Measurements from ENCODE around the gene TENT4B.
"Not testable (repeated sequence)": the region's sequence is repeated elsewhere in the genome, so short reads cannot be mapped to it uniquely, and the experiment has no call there.

The TENT4B gene

GRCh38 chr16:50152807-50153595, at the start of gene TENT4B:
TSS of gene TENT4B (plus strand) at chr16:50153306. CDS start at chr16:50153622, 316 bp downstream.
- Histone ChIP-seq H3K4me1 (ENCODE audit: insufficient read depth, low read length) (peaks cover 25% of the 10 kb centered on the region), H3K4me3 (ENCODE audit: low read length) (peak within 1 kb of the TSS; percentile 95), H2AFZ (ENCODE audit: low read depth, low read length) (peak within 1 kb of the TSS; percentile 92)

GRCh38 chr16:50103764-50104163, 49.3 kb upstream of the TENT4B start:
- H3K36me3 ChIP-seq (ENCODE audit: insufficient read depth, low read length) = peaks cover 17% of the 10 kb centered on the region
- no peaks in the 10 kb centered on the region for H3K9me3 ChIP-seq (ENCODE audit: low read length)
- no peak overlapping the region for H3K4me3 ChIP-seq (ENCODE audit: low read length)
- no peaks in the 10 kb centered on the region for H3K27me3 ChIP-seq (ENCODE audit: insufficient read depth, low read length)
- H2AFZ ChIP-seq (ENCODE audit: low read depth, low read length) = no peak overlapping the region
- no peaks in the 10 kb centered on the region for H3K4me1 ChIP-seq (ENCODE audit: insufficient read depth, low read length)

More at GRCh38 chr16:50152807-50153595, at the start of gene TENT4B:
- H3K36me3 ChIP-seq (ENCODE audit: insufficient read depth, low read length) = no peaks in the 10 kb centered on the region
- no peaks in the 10 kb centered on the region for H3K27me3 ChIP-seq (ENCODE audit: insufficient read depth, low read length)
- H3K9me3 ChIP-seq (ENCODE audit: low read length) = no peaks in the 10 kb centered on the region

- Histone ChIP-seq H3K4me1 (ENCODE audit: insufficient read depth, low read length) (peaks cover 4% of the 10 kb centered on the region), H3K4me3 (ENCODE audit: low read length) (no peak overlapping the region), H2AFZ (ENCODE audit: low read depth, low read length) (no peak overlapping the region), H3K9me3 (ENCODE audit: low read length) (no peaks in the 10 kb centered on the region), H3K27me3 (ENCODE audit: insufficient read depth, low read length) (no peaks in the 10 kb centered on the region), H3K36me3 (ENCODE audit: insufficient read depth, low read length) (no peaks in the 10 kb centered on the region)
Measured at GRCh38 chr16:50114357-50115129, 38.6 kb upstream of the TENT4B start.

GRCh38 chr16:50120711-50121110, 32.4 kb upstream of the TENT4B start:
- H3K4me1 ChIP-seq (ENCODE audit: insufficient read depth, low read length) = peaks cover 3% of the 10 kb centered on the region
- no peaks in the 10 kb centered on the region for H3K27me3 ChIP-seq (ENCODE audit: insufficient read depth, low read length)
- H3K4me3 ChIP-seq (ENCODE audit: low read length) = no peak overlapping the region
- H2AFZ ChIP-seq (ENCODE audit: low read depth, low read length) = no peak overlapping the region
- no peaks in the 10 kb centered on the region for H3K9me3 ChIP-seq (ENCODE audit: low read length)
- H3K36me3 ChIP-seq (ENCODE audit: insufficient read depth, low read length) = no peaks in the 10 kb centered on the region

GRCh38 chr16:50121278-50121677, 31.8 kb upstream of the TENT4B start:
- no peak overlapping the region for H3K4me3 ChIP-seq (ENCODE audit: low read length)
- no peaks in the 10 kb centered on the region for H3K36me3 ChIP-seq (ENCODE audit: insufficient read depth, low read length)
- peak overlapping the region; percentile 10 for H2AFZ ChIP-seq (ENCODE audit: low read depth, low read length)
- H3K9me3 ChIP-seq (ENCODE audit: low read length) = no peaks in the 10 kb centered on the region
- H3K4me1 ChIP-seq (ENCODE audit: insufficient read depth, low read length) = peaks cover 3% of the 10 kb centered on the region
- H3K27me3 ChIP-seq (ENCODE audit: insufficient read depth, low read length) = no peaks in the 10 kb centered on the region

- no peaks in the 10 kb centered on the region for H3K27me3 ChIP-seq (ENCODE audit: insufficient read depth, low read length)
- peaks cover 3% of the 10 kb centered on the region for H3K4me1 ChIP-seq (ENCODE audit: insufficient read depth, low read length)
- no peaks in the 10 kb centered on the region for H3K36me3 ChIP-seq (ENCODE audit: insufficient read depth, low read length)
- H2AFZ ChIP-seq (ENCODE audit: low read depth, low read length) = peak overlapping the region; percentile 10
- no peak overlapping the region for H3K4me3 ChIP-seq (ENCODE audit: low read length)
- H3K9me3 ChIP-seq (ENCODE audit: low read length) = no peaks in the 10 kb centered on the region
Measured at GRCh38 chr16:50121721-50122445, 31.2 kb upstream of the TENT4B start.

- peaks cover 3% of the 10 kb centered on the region for H3K4me1 ChIP-seq (ENCODE audit: insufficient read depth, low read length)
- H3K4me3 ChIP-seq (ENCODE audit: low read length) = no peak overlapping the region
- no peaks in the 10 kb centered on the region for H3K27me3 ChIP-seq (ENCODE audit: insufficient read depth, low read length)
- H2AFZ ChIP-seq (ENCODE audit: low read depth, low read length) = no peak overlapping the region
- no peaks in the 10 kb centered on the region for H3K36me3 ChIP-seq (ENCODE audit: insufficient read depth, low read length)
- no peaks in the 10 kb centered on the region for H3K9me3 ChIP-seq (ENCODE audit: low read length)
Measured at GRCh38 chr16:50123417-50123816, 29.7 kb upstream of the TENT4B start.

GRCh38 chr16:50124769-50125168, 28.3 kb upstream of the TENT4B start:
- Histone ChIP-seq H3K9me3 (ENCODE audit: low read length) (no peaks in the 10 kb centered on the region), H3K36me3 (ENCODE audit: insufficient read depth, low read length) (no peaks in the 10 kb centered on the region), H2AFZ (ENCODE audit: low read depth, low read length) (no peak overlapping the region), H3K4me3 (ENCODE audit: low read length) (no peak overlapping the region), H3K4me1 (ENCODE audit: insufficient read depth, low read length) (peaks cover 3% of the 10 kb centered on the region), H3K27me3 (ENCODE audit: insufficient read depth, low read length) (no peaks in the 10 kb centered on the region)

GRCh38 chr16:50126183-50126582, 26.9 kb upstream of the TENT4B start:
- Histone ChIP-seq H3K9me3 (ENCODE audit: low read length) (no peaks in the 10 kb centered on the region), H2AFZ (ENCODE audit: low read depth, low read length) (no peak overlapping the region)

GRCh38 chr16:50132571-50132970, 20.5 kb upstream of the TENT4B start:
- H3K4me1 ChIP-seq (ENCODE audit: insufficient read depth, low read length); H3K36me3 ChIP-seq (ENCODE audit: insufficient read depth, low read length); H3K9me3 ChIP-seq (ENCODE audit: low read length); H2AFZ ChIP-seq (ENCODE audit: low read depth, low read length); H3K27me3 ChIP-seq (ENCODE audit: insufficient read depth, low read length); H3K4me3 ChIP-seq (ENCODE audit: low read length): not testable (repeated sequence)

More at GRCh38 chr16:50126183-50126582, 26.9 kb upstream of the TENT4B start:
- Histone ChIP-seq H3K4me3 (ENCODE audit: low read length) (no peak overlapping the region), H3K36me3 (ENCODE audit: insufficient read depth, low read length) (no peaks in the 10 kb centered on the region), H3K27me3 (ENCODE audit: insufficient read depth, low read length) (no peaks in the 10 kb centered on the region), H3K4me1 (ENCODE audit: insufficient read depth, low read length) (peaks cover 3% of the 10 kb centered on the region)

GRCh38 chr16:50133214-50133613, 19.9 kb upstream of the TENT4B start:
- H3K36me3 ChIP-seq (ENCODE audit: insufficient read depth, low read length) = no peaks in the 10 kb centered on the region
- no peak overlapping the region for H3K4me3 ChIP-seq (ENCODE audit: low read length)
- no peaks in the 10 kb centered on the region for H3K4me1 ChIP-seq (ENCODE audit: insufficient read depth, low read length)
- H3K27me3 ChIP-seq (ENCODE audit: insufficient read depth, low read length) = no peaks in the 10 kb centered on the region
- no peak overlapping the region for H2AFZ ChIP-seq (ENCODE audit: low read depth, low read length)
- H3K9me3 ChIP-seq (ENCODE audit: low read length) = no peaks in the 10 kb centered on the region

- no peaks in the 10 kb centered on the region for H3K36me3 ChIP-seq (ENCODE audit: insufficient read depth, low read length)
- no peaks in the 10 kb centered on the region for H3K4me1 ChIP-seq (ENCODE audit: insufficient read depth, low read length)
- H3K4me3 ChIP-seq (ENCODE audit: low read length) = no peak overlapping the region
- H3K9me3 ChIP-seq (ENCODE audit: low read length) = peaks cover 2% of the 10 kb centered on the region
- H2AFZ ChIP-seq (ENCODE audit: low read depth, low read length) = no peak overlapping the region
- H3K27me3 ChIP-seq (ENCODE audit: insufficient read depth, low read length) = no peaks in the 10 kb centered on the region
Measured at GRCh38 chr16:50136399-50136798, 16.7 kb upstream of the TENT4B start.

- Histone ChIP-seq H3K27me3 (ENCODE audit: insufficient read depth, low read length) (no peaks in the 10 kb centered on the region), H3K4me3 (ENCODE audit: low read length) (no peak overlapping the region), H3K9me3 (ENCODE audit: low read length) (peaks cover 2% of the 10 kb centered on the region), H3K4me1 (ENCODE audit: insufficient read depth, low read length) (no peaks in the 10 kb centered on the region), H2AFZ (ENCODE audit: low read depth, low read length) (no peak overlapping the region), H3K36me3 (ENCODE audit: insufficient read depth, low read length) (no peaks in the 10 kb centered on the region)
Measured at GRCh38 chr16:50137268-50137667, 15.8 kb upstream of the TENT4B start.
